Hepatocyte (in vitro differentiated cells): ENCODE data around the gene MAP3K3.

Source experiments
- CTCF ChIP-seq: fragments of 200-600 bp; sonication (generic); IDR thresholded peaks from 2 replicates; pipeline ENCODE4 v1.5.1; 2016; ENCODE audit warnings: antibody characterized with exemption, mild to moderate bottlenecking; ENCODE audit not compliant: poor library complexity
- EZH2 ChIP-seq: fragments of 200-600 bp; sonication (generic); IDR thresholded peaks from 2 replicates; pipeline ENCODE4 v1.6.1; 2016; ENCODE audit warnings: antibody characterized with exemption, mild to moderate bottlenecking, borderline replicate concordance

GRCh38 chr17:63635290-63635689, 13.1 kb downstream of the MAP3K3 start:
- TF ChIP-seq CTCF (no peak), EZH2 (no peak)
